ENCODE data around the gene CFAP65.

- TF ChIP-seq CTCF (IDR thresholded peaks at IDR 0.05): peak; percentile 66 to 81 (median 69)
- no peak for TF ChIP-seq POLR2AphosphoS5 (IDR thresholded peaks at IDR 0.05; ENCODE audit: insufficient read depth in 1 of 2, low read depth in 1 of 2)
- TF ChIP-seq POLR2A (IDR thresholded peaks at IDR 0.05): no peak
Observed at GRCh38 chr2:219057709-219058540, 16.6 kb upstream of the CFAP65 start.

Data from vagina (tissue), 2 donors.